Measurements from ENCODE around the gene IFIT1B. TPM values are rescaled to one million over a fixed set of nuclear protein-coding genes. Genes with fewer than 3 reads are reported as not detected.

The IFIT1B gene
- total and polyA plus RNA-seq, 10 of the 15 experiments (the other 5 are each of a cell fraction or from before 2014, with no cell fraction given) = 0.04 TPM; not detected in 9

GRCh38 chr10:89329151-89329550, 48.7 kb upstream of the IFIT1B start:
- no peak for ATAC-seq

More at GRCh38 chr10:89329151-89329550, 48.7 kb upstream of the IFIT1B start:
- Histone ChIP-seq H3K9ac (ENCODE audit: control insufficient read depth, insufficient read depth, low read length) (peak overlapping the region; percentile 50), H3K4me1 (ENCODE audit: control insufficient read depth, insufficient read depth, low read length) (peaks cover 22% of the 10 kb centered on the region), H4K20me1 (ENCODE audit: control insufficient read depth, insufficient read depth) (no peaks in the 10 kb centered on the region), H3K79me2 (ENCODE audit: control insufficient read depth, insufficient read depth, low read length) (peaks cover 45% of the 10 kb centered on the region), H3K27ac (ENCODE audit: control insufficient read depth, insufficient read depth) (no peak overlapping the region; the same call in none of the 2 replicates), H3K36me3 (ENCODE audit: control insufficient read depth in 2 of 2, insufficient read depth in 2 of 2, low read length in 1 of 2) (no peaks in the 10 kb centered on the region), H3K9me3 (replicated peaks; ENCODE audit: control insufficient read depth, insufficient read depth, low read length) (no peaks in the 10 kb centered on the region; the same call in 2 of the 3 replicates), H3K27me3 (replicated peaks in 1 of 2; ENCODE audit: control insufficient read depth in 2 of 2, insufficient read depth in 2 of 2, low read length in 1 of 2) (no peaks in the 10 kb centered on the region), H3K4me3 (peak overlapping the region; percentile 51), H2AFZ (ENCODE audit: control insufficient read depth, low read depth, low read length) (peak overlapping the region; percentile 22; the same call in 1 of the 2 replicates), H3K4me2 (ENCODE audit: control insufficient read depth, insufficient read depth) (peak overlapping the region; percentile 58)
- in situ Hi-C loops (cut with MboI) = no loop called here
- no peak for DNase-seq (ENCODE audit: low read depth, low spot score)
- intact Hi-C loops (cut with micrococcal nuclease; ENCODE audit: unreplicated experiment) = no loop called here
- TF ChIP-seq CBX3 (IDR thresholded peaks at IDR 0.05; ENCODE audit: borderline replicate concordance, low read depth) (no peak), TCF7 (IDR thresholded peaks at IDR 0.05; ENCODE audit: borderline replicate concordance) (no peak), HDAC6 (IDR thresholded peaks at IDR 0.05; ENCODE audit: unreplicated experiment) (no peak), NR2C2 (IDR thresholded peaks at IDR 0.05; ENCODE audit: borderline replicate concordance, control insufficient read depth, insufficient read length, low read depth) (no peak), MEF2B (IDR thresholded peaks at IDR 0.05; ENCODE audit: partially characterized antibody, poor library complexity, severe bottlenecking) (no peak), EZH2 (IDR thresholded peaks at IDR 0.05; ENCODE audit: borderline replicate concordance, control insufficient read depth, low read depth, low read length) (no peak), HDAC2 (IDR thresholded peaks at IDR 0.05) (no peak), CEBPB (IDR thresholded peaks at IDR 0.05; ENCODE audit: borderline replicate concordance in 1 of 2, low read depth in 2 of 2, low read length in 2 of 2) (no peak), ATF2 (IDR thresholded peaks at IDR 0.05; ENCODE audit: low read length) (no peak), SIN3A (IDR thresholded peaks at IDR 0.05; ENCODE audit: low read depth, low read length) (no peak), CBFB (IDR thresholded peaks at IDR 0.05; ENCODE audit: low read depth) (no peak)
- no TSS peak for BruUV-seq (replicated peaks)
- ChIA-PET RAD21 (ENCODE audit: unreplicated experiment) (interaction anchor here (1.1 to 2.2 kb wide), 3 partner anchors 8 to 39 kb away, joined by 3 to 18 read pairs (median 4); no protein-coding TSS in a partner anchor), CTCF (no interaction called here), SMC1A (ENCODE audit: uncharacterized antibody, unreplicated experiment) (interaction anchor here (1.0 to 4.6 kb wide), 2 partner anchors 26 kb away, joined by 3 to 40 read pairs; partner anchors contain the start of gene IFIT2), POLR2A (no interaction called here)
- no peak for FAIRE-seq
- WGBS (ENCODE audit: insufficient coverage, insufficient replicate concordance, low lambda C conversion rate, missing lambda C conversion rate) = 36% methylated on average over 2 of the region's 2 CpGs
